Hematopoietic multipotent progenitor cell (in vitro differentiated cells): ENCODE data around the gene PPT1. TPM values are rescaled to one million over a fixed set of nuclear protein-coding genes. Genes with fewer than 3 reads are reported as not detected.

Experiments used
- DNase-seq, 3 donors: peaks; one replicate each; pipeline ENCODE4 v3.0.0-alpha.2; 2011 to 2015; ENCODE audit warnings: low read depth in 2 of 3, low spot score in 2 of 3
- total RNA-seq: library from RNA; depleted of rRNA; stranded (reverse); fragments of >200 nt; gene quantifications from one replicate; pipeline ENCODE4 v1.2.3, GENCODE V29; 2012

PPT1 gene
- total RNA-seq, 1 donor, result 73.5 TPM

GRCh38 chr1:40092706-40093639 is 4.1 kb downstream of the PPT1 start:
- no peak for DNase-seq

- DNase-seq, result no peak
Observed at GRCh38 chr1:40092241-40092640, 4.8 kb downstream of the PPT1 start.

- no peak for DNase-seq
Observed at GRCh38 chr1:40090652-40091355, 6.2 kb downstream of the PPT1 start.

GRCh38 chr1:40084750-40085149 is 12.3 kb downstream of the PPT1 start:
- peak in 2 of 3 donors; percentile 20 to 35 for DNase-seq

- no peak for DNase-seq
Observed at GRCh38 chr1:40081871-40082270, 15.2 kb downstream of the PPT1 start.

GRCh38 chr1:40079774-40080400 is 17.2 kb downstream of the PPT1 start:
- no peak for DNase-seq

GRCh38 chr1:40078512-40079333 is 18.3 kb downstream of the PPT1 start:
- DNase-seq, result peak; percentile 35 to 76 (median 58)

- DNase-seq, result no peak
Observed at GRCh38 chr1:40076895-40077312, 20.1 kb downstream of the PPT1 start.

GRCh38 chr1:40075266-40075665 is 21.8 kb downstream of the PPT1 start:
- DNase-seq, result peak in 1 of 3 donors; percentile 38

GRCh38 chr1:40073062-40073461 is 24.0 kb downstream of the PPT1 start:
- no peak for DNase-seq

- DNase-seq, result no peak
Observed at GRCh38 chr1:40072142-40072541, 24.9 kb downstream of the PPT1 start.

- no peak for DNase-seq
Observed at GRCh38 chr1:40067851-40068250, 29.2 kb downstream of the PPT1 start.

GRCh38 chr1:40067023-40067422 is 30.0 kb downstream of the PPT1 start:
- DNase-seq, result no peak

GRCh38 chr1:40064797-40065499 is 32.1 kb downstream of the PPT1 start:
- peak in 2 of 3 donors; percentile 51 to 72 for DNase-seq

- DNase-seq, result peak in 1 of 3 donors; percentile 31
Observed at GRCh38 chr1:40059960-40060750, 36.9 kb downstream of the PPT1 start.

GRCh38 chr1:40059338-40059959 is 37.6 kb downstream of the PPT1 start:
- DNase-seq, result peak in 2 of 3 donors; percentile 70 to 77

- no peak for DNase-seq
Observed at GRCh38 chr1:40058453-40059337, 38.4 kb downstream of the PPT1 start.

- no peak for DNase-seq
Observed at GRCh38 chr1:40058097-40058452, 39.0 kb downstream of the PPT1 start.
